Loucy (cell line): ENCODE results near the gene LAMB1.

Source experiments
- H2AFZ ChIP-seq: fragments of 200-600 bp; sonication (generic); 2 replicates; pipeline ENCODE4 v1.6.0; 2016; ENCODE audit warnings: antibody characterized with exemption, mild to moderate bottlenecking, low read length, moderate library complexity
- H3F3A ChIP-seq: fragments of 200-600 bp; 2 replicates; pipeline ENCODE4 v1.6.0; 2016; ENCODE audit warnings: antibody characterized with exemption, low read depth, mild to moderate bottlenecking
- H3K27me3 ChIP-seq: fragments of 200-600 bp; sonication (generic); 2 replicates; pipeline ENCODE4 v1.6.1; 2014; ENCODE audit warnings: low read length, mild to moderate bottlenecking; ENCODE audit not compliant: insufficient read depth, poor library complexity, severe bottlenecking
- H3K36me3 ChIP-seq: fragments of 200-600 bp; sonication (generic); 2 replicates; pipeline ENCODE4 v1.6.1; 2016; ENCODE audit warnings: low read length; ENCODE audit not compliant: insufficient read depth
- H3K4me1 ChIP-seq: fragments of 200-600 bp; sonication (generic); 2 replicates; pipeline ENCODE4 v1.5.1; 2014; ENCODE audit warnings: low read length, mild to moderate bottlenecking; ENCODE audit not compliant: insufficient read depth, poor library complexity, severe bottlenecking
- H3K4me2 ChIP-seq: fragments of 200-600 bp; sonication (generic); 2 replicates; pipeline ENCODE4 v1.6.0; 2014; ENCODE audit warnings: antibody characterized with exemption, low read length, low read depth, mild to moderate bottlenecking; ENCODE audit not compliant: poor library complexity, severe bottlenecking
- H3K4me3 ChIP-seq: fragments of 200-600 bp; sonication (generic); 2 replicates; pipeline ENCODE4 v1.5.1; 2014; ENCODE audit warnings: low read length, mild to moderate bottlenecking, mixed read lengths; ENCODE audit not compliant: poor library complexity, severe bottlenecking
- H3K79me2 ChIP-seq: fragments of 200-600 bp; sonication (generic); 2 replicates; pipeline ENCODE4 v1.6.1; 2014; ENCODE audit warnings: low read length; ENCODE audit not compliant: insufficient read depth
- H3K9ac ChIP-seq: fragments of 200-600 bp; sonication (generic); 2 replicates; pipeline ENCODE4 v1.6.0; 2014; ENCODE audit warnings: mild to moderate bottlenecking, low read depth, low read length, moderate library complexity; ENCODE audit not compliant: poor library complexity, severe bottlenecking
- H3K9me2 ChIP-seq: fragments of 200-600 bp; sonication (generic); replicated peaks from 2 replicates; pipeline ENCODE4 v1.6.1; 2016; ENCODE audit warnings: low read depth, low read length, mixed read lengths
- H3K9me3 ChIP-seq: fragments of 200-600 bp; sonication (generic); 2 replicates; pipeline ENCODE4 v1.6.1; 2014; ENCODE audit warnings: mild to moderate bottlenecking, antibody characterized with exemption, low read length, low read depth; ENCODE audit not compliant: insufficient read depth
- H4K20me1 ChIP-seq: fragments of 200-600 bp; sonication (generic); 2 replicates; pipeline ENCODE4 v1.6.0; 2014; ENCODE audit warnings: antibody characterized with exemption, low read length, mild to moderate bottlenecking; ENCODE audit not compliant: insufficient read depth, poor library complexity, severe bottlenecking
- CTCF ChIP-seq: fragments of 200-600 bp; sonication (generic); conservative IDR thresholded peaks from 2 replicates; pipeline ENCODE4 v1.5.1; 2014; ENCODE audit warnings: mild to moderate bottlenecking, antibody characterized with exemption, low read length
- EZH2phosphoT487 ChIP-seq: fragments of 200-600 bp; IDR thresholded peaks from 2 replicates; pipeline ENCODE4 v1.6.1; 2018; ENCODE audit warnings: antibody characterized with exemption, mild to moderate bottlenecking, moderate library complexity, borderline replicate concordance

LAMB1 gene

GRCh38 chr7:107971613-107972012 lies 31.3 kb downstream of the LAMB1 start:
- H3F3A ChIP-seq = no peaks in the 10 kb centered on the region
- H3K4me2 ChIP-seq = no peak overlapping the region
- no peak overlapping the region for H3K4me3 ChIP-seq

DNA sequence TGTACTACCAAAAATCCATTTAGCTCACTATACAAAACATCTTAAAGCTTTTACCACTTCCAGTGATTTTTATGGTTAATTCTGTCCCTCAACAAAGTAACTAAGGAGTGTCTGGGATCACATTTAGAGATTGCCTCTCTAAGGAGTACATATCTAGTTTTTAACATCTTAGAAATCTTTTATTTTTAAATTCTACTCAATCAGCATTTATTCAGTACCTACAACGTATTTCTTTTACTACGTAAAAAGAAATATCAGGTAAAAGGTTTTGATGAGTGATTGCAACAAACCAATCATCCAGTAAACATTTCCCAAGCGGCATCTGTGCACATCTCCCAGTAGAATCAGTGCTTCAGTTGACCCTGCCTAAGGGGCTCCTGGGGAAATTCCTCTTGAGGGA lies 31.9 kb downstream of the LAMB1 start:
- H3K27me3 ChIP-seq = no peaks in the 10 kb centered on the region
- H3K4me2 ChIP-seq = no peak overlapping the region
- no peaks in the 10 kb centered on the region; the same call in 1 of the 2 replicates for H3K9me3 ChIP-seq
- H2AFZ ChIP-seq = no peak overlapping the region
- no peak for TF ChIP-seq CTCF
- TF ChIP-seq EZH2phosphoT487 = no peak
- H3K4me3 ChIP-seq = no peak overlapping the region
- H4K20me1 ChIP-seq = no peaks in the 10 kb centered on the region
- H3F3A ChIP-seq = no peaks in the 10 kb centered on the region
- no peaks in the 10 kb centered on the region for H3K4me1 ChIP-seq
- H3K9me2 ChIP-seq = no peaks in the 10 kb centered on the region
- H3K36me3 ChIP-seq = no peaks in the 10 kb centered on the region
- no peak overlapping the region for H3K9ac ChIP-seq
- H3K79me2 ChIP-seq = no peaks in the 10 kb centered on the region

More at GRCh38 chr7:107971613-107972012, 31.3 kb downstream of the LAMB1 start:
- Histone ChIP-seq H3K4me1 (no peaks in the 10 kb centered on the region), H3K27me3 (no peaks in the 10 kb centered on the region), H3K79me2 (no peaks in the 10 kb centered on the region), H3K9me2 (no peaks in the 10 kb centered on the region), H4K20me1 (no peaks in the 10 kb centered on the region), H3K9ac (no peak overlapping the region), H3K9me3 (no peaks in the 10 kb centered on the region; the same call in 1 of the 2 replicates), H2AFZ (no peak overlapping the region), H3K36me3 (no peaks in the 10 kb centered on the region)
- TF ChIP-seq EZH2phosphoT487 (no peak), CTCF (no peak)

DNA sequence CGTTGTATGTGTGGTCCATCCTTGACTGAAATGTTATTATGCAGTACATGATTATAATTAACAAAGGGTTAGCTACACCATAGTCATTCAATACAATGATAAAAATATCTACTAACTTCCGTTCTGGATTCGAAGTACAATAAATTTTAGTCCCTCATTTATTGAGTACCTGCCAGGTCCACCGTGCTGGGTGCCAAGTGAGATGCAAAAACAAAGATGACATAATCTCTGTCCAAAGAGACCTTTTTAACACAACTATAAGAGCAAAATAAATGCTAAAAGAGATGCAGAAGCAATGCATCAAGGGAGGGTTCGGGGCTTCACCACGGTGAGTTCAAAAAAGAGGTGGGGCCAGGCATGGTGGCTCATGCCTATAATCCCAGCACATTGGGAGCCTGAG lies 33.1 kb downstream of the LAMB1 start:
- Histone ChIP-seq H4K20me1 (no peaks in the 10 kb centered on the region), H2AFZ (no peak overlapping the region), H3K4me2 (no peak overlapping the region), H3F3A (no peaks in the 10 kb centered on the region), H3K9me3 (no peaks in the 10 kb centered on the region; the same call in 1 of the 2 replicates), H3K9ac (no peak overlapping the region), H3K79me2 (no peaks in the 10 kb centered on the region), H3K4me1 (no peaks in the 10 kb centered on the region), H3K4me3 (no peak overlapping the region), H3K9me2 (no peaks in the 10 kb centered on the region), H3K36me3 (no peaks in the 10 kb centered on the region), H3K27me3 (no peaks in the 10 kb centered on the region)
- TF ChIP-seq EZH2phosphoT487 (no peak), CTCF (no peak)
